ENCODE results near the gene POFUT1.
"Not testable (repeated sequence)": the region's sequence is repeated elsewhere in the genome, so short reads cannot be mapped to it uniquely, and the experiment has no call there.

POFUT1 gene

GRCh38 chr20:32189691-32190615 lies 17.7 kb upstream of the POFUT1 start:
- DNase-seq: peak; percentile 38

GRCh38 chr20:32190616-32191415 lies 16.9 kb upstream of the POFUT1 start:
- no peak for DNase-seq

GRCh38 chr20:32191422-32191821 lies 16.3 kb upstream of the POFUT1 start:
- DNase-seq: no peak

- DNase-seq: no peak
Measured at GRCh38 chr20:32191873-32192272, 15.8 kb upstream of the POFUT1 start.

GRCh38 chr20:32192698-32193097 lies 15.0 kb upstream of the POFUT1 start:
- DNase-seq: no peak

- not testable (repeated sequence) for DNase-seq
Measured at GRCh38 chr20:32193336-32193735, 14.3 kb upstream of the POFUT1 start.

- DNase-seq: no peak
Measured at GRCh38 chr20:32193996-32194395, 13.7 kb upstream of the POFUT1 start.

- no peak for DNase-seq
Measured at GRCh38 chr20:32195581-32195980, 12.1 kb upstream of the POFUT1 start.

GRCh38 chr20:32196613-32197012 lies 11.1 kb upstream of the POFUT1 start:
- not testable (repeated sequence) for DNase-seq

GRCh38 chr20:32197136-32197535 lies 10.5 kb upstream of the POFUT1 start:
- DNase-seq: not testable (repeated sequence)

GRCh38 chr20:32199006-32199405 lies 8.7 kb upstream of the POFUT1 start:
- no peak for DNase-seq

GRCh38 chr20:32201296-32201976 lies 6.2 kb upstream of the POFUT1 start:
- no peak for DNase-seq

- DNase-seq: no peak
Measured at GRCh38 chr20:32201977-32202363, 5.7 kb upstream of the POFUT1 start.

- peak; percentile 33 for DNase-seq
Measured at GRCh38 chr20:32203356-32204204, 4.1 kb upstream of the POFUT1 start.

- peak; percentile 77 for DNase-seq
Measured at GRCh38 chr20:32204205-32205109, 3.2 kb upstream of the POFUT1 start.

- peak; percentile 33 for DNase-seq
Measured at GRCh38 chr20:32205110-32205842, 2.4 kb upstream of the POFUT1 start.

- DNase-seq: no peak
Measured at GRCh38 chr20:32205843-32206759, 1.6 kb upstream of the POFUT1 start.

GRCh38 chr20:32206760-32207625 lies 687 bp upstream of the POFUT1 start:
- DNase-seq: no peak
